ENCODE data around the gene SLIT3. TPM values are rescaled to one million over a fixed set of nuclear protein-coding genes. Genes with fewer than 3 reads are reported as not detected.

The SLIT3 gene
- total RNA-seq, 6 experiments from 2014 or later: 0.31 to 1.2 (median 0.65) TPM

DNA sequence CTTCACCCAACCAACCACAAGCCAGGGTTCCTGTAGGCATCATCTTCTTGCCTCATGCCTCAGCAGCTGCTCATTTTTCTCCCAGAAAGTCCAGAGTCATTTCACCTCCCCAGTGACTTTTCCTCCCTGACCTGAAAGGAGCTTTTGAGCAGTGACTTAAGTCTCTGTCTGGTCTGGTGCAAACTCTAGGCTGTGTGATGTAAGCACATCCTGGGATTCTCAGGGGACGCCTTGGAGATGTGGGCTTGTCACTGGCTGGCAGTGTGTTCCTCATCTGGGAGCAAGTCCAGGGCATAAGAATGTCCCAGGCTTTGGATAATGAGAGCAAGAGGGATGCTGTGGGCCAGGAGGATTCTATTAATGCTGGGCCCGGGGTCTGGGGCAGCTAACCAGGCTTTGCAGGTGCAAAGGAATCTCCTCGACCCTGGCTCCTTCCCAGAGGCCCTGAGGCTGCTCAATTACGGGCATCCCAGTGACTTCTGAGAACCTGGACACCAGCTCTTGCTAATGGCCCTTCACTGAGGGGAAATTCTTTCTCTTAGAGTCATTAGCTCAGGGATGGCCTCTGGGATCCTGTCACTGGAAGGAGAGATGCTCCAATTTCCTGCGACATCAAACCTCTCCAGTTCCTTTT is 510.8 kb downstream of the SLIT3 start:
- H3K9me3 ChIP-seq: no peaks in the 10 kb centered on the region
- WGBS (ENCODE audit: insufficient coverage, low coverage, low lambda C conversion rate, missing lambda C conversion rate): 76% methylated on average over 3 of the region's 5 CpGs
- no peaks in the 10 kb centered on the region for H3K36me3 ChIP-seq
- no peak for DNase-seq
- H3K4me1 ChIP-seq: no peaks in the 10 kb centered on the region
- no peak overlapping the region for H3K4me3 ChIP-seq
- TF ChIP-seq, protein P1, sequence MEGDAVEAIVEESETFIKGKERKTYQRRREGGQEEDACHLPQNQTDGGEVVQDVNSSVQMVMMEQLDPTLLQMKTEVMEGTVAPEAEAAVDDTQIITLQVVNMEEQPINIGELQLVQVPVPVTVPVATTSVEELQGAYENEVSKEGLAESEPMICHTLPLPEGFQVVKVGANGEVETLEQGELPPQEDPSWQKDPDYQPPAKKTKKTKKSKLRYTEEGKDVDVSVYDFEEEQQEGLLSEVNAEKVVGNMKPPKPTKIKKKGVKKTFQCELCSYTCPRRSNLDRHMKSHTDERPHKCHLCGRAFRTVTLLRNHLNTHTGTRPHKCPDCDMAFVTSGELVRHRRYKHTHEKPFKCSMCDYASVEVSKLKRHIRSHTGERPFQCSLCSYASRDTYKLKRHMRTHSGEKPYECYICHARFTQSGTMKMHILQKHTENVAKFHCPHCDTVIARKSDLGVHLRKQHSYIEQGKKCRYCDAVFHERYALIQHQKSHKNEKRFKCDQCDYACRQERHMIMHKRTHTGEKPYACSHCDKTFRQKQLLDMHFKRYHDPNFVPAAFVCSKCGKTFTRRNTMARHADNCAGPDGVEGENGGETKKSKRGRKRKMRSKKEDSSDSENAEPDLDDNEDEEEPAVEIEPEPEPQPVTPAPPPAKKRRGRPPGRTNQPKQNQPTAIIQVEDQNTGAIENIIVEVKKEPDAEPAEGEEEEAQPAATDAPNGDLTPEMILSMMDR (IDR thresholded peaks at IDR 0.05): no peak
- no peak for TF ChIP-seq POLR2A (IDR thresholded peaks at IDR 0.05)
- intact Hi-C loops (cut with DNase I): no loop called here
- no peak overlapping the region for H3K27ac ChIP-seq
- H3K27me3 ChIP-seq: no peaks in the 10 kb centered on the region
- ATAC-seq: no peak

DNA sequence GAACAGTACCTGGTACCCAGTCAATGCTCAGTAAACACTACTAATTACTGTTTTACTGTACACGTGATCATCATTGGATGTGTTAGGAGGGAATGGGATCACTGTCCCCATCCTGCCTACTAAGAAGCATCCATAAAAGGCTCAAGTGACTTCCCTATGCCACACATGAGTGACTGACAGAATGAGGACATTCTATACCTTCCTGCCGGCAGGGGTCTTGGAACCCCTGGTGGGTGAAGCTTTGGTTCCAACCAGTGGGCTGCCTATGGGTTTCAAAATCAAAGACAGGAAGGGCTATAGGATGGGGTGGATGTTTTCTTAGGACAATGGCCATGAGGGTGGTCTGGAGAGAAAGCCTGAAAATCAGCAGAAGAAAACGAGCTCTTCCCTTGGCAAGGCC is 512.2 kb downstream of the SLIT3 start:
- Histone ChIP-seq H3K27me3 (no peaks in the 10 kb centered on the region), H3K27ac (no peak overlapping the region), H3K9me3 (no peaks in the 10 kb centered on the region), H3K4me3 (no peak overlapping the region), H3K36me3 (no peaks in the 10 kb centered on the region), H3K4me1 (no peaks in the 10 kb centered on the region)
- DNase-seq: no peak
- ATAC-seq: no peak
- TF ChIP-seq, protein P1 (IDR thresholded peaks at IDR 0.05): no peak
- no peak for TF ChIP-seq POLR2A (IDR thresholded peaks at IDR 0.05)
- WGBS (ENCODE audit: insufficient coverage, low coverage, low lambda C conversion rate, missing lambda C conversion rate): 63% methylated on average over 3 of the region's 3 CpGs
- intact Hi-C loops (cut with DNase I): no loop called here

DNA sequence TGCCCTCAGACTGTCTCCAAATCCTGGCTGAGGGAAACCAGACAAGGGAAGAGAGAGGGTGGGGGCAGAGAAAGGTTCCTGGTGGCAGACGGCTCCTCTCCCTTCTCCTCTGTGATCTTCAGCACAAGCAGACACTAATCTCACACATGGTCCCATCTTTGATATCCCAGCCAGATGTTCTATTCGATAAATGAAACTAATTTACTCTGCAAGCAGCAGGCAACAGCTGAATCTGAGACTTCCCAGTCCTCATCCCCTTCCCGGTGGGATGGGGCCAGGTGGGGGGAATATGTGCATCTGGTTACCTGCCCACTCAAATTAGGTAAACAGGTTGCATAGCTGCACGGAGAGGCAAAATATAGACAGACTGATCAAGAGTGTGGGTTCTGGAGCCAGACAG is 512.8 kb downstream of the SLIT3 start:
- no peak for ATAC-seq
- no peak overlapping the region for H3K4me3 ChIP-seq
- WGBS (ENCODE audit: insufficient coverage, low coverage, low lambda C conversion rate, missing lambda C conversion rate): 43% methylated on average over 4 of the region's 4 CpGs
- intact Hi-C loops (cut with DNase I): no loop called here
- H3K36me3 ChIP-seq: no peaks in the 10 kb centered on the region
- no peaks in the 10 kb centered on the region for H3K27me3 ChIP-seq
- DNase-seq: no peak
- H3K27ac ChIP-seq: no peak overlapping the region
- no peak for TF ChIP-seq POLR2A (IDR thresholded peaks at IDR 0.05)
- TF ChIP-seq, protein P1 (IDR thresholded peaks at IDR 0.05): no peak
- H3K9me3 ChIP-seq: no peaks in the 10 kb centered on the region
- H3K4me1 ChIP-seq: no peaks in the 10 kb centered on the region

DNA sequence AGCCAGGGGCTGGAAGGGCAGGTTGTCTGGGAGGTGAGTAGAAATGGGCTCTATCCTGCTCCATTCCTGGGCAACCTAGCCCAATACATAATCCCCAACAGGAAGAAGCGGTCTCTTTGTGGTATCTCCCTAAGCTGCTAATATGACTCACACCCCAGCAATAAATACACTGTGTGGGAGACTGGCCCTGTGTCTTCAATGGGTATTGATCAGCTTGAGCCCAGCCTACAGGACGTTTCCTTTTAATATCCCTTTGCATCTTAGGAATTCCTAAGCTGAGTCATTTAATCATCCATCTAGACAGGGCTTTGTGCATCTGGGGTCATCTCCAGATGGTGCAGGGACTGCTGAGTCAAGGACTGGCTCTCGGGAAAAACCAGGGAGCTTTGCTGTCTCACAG is 514.8 kb downstream of the SLIT3 start:
- no peak overlapping the region for H3K27ac ChIP-seq
- 51% methylated on average over 3 of the region's 3 CpGs for WGBS (ENCODE audit: insufficient coverage, low coverage, low lambda C conversion rate, missing lambda C conversion rate)
- H3K4me1 ChIP-seq: no peaks in the 10 kb centered on the region
- H3K27me3 ChIP-seq: no peaks in the 10 kb centered on the region
- H3K9me3 ChIP-seq: no peaks in the 10 kb centered on the region
- H3K36me3 ChIP-seq: no peaks in the 10 kb centered on the region
- DNase-seq (no peak), ATAC-seq (no peak)
- H3K4me3 ChIP-seq: no peak overlapping the region
- intact Hi-C loops (cut with DNase I): no loop called here
- TF ChIP-seq POLR2A (IDR thresholded peaks at IDR 0.05): no peak
- TF ChIP-seq, protein P1 (IDR thresholded peaks at IDR 0.05): no peak

DNA sequence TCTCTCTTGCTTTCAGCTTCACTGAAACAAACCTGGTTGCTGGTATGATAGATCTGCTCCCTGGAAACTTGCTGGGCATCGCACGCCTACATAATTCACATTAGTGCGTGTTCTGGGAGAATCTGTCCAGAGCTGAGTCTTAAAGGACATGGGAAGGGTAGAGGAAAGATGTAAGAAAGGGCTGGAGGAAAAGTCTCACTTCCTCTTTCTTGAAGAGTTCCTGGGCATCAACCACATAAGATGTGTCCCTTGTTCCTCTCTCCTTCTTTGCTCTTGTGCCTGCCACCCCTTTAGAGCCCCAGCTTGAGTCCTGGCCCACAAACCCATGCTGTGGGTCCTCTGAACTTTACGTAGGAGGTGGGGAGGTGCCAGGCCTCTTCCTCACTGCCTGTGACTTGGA is 516.5 kb downstream of the SLIT3 start:
- TF ChIP-seq, protein P1 (IDR thresholded peaks at IDR 0.05): no peak
- no peak for TF ChIP-seq POLR2A (IDR thresholded peaks at IDR 0.05)
- no peaks in the 10 kb centered on the region for H3K27me3 ChIP-seq
- no peaks in the 10 kb centered on the region for H3K4me1 ChIP-seq
- 56% methylated on average over 4 of the region's 4 CpGs for WGBS (ENCODE audit: insufficient coverage, low coverage, low lambda C conversion rate, missing lambda C conversion rate)
- DNase-seq: no peak
- no peaks in the 10 kb centered on the region for H3K9me3 ChIP-seq
- ATAC-seq: no peak
- no peak overlapping the region for H3K4me3 ChIP-seq
- H3K27ac ChIP-seq: no peak overlapping the region
- no peaks in the 10 kb centered on the region for H3K36me3 ChIP-seq
- intact Hi-C loops (cut with DNase I): no loop called here

All from right lobe of liver (tissue), 6 donors.